A549 (cell line): ENCODE measurements around the gene CCDC66. TPM values are rescaled to one million over a fixed set of nuclear protein-coding genes. Genes with fewer than 3 reads are reported as not detected.
A peak's percentile ranks its signal among the peaks of the same experiment; 100 is the strongest.

Experiments
- ATAC-seq, 2 experiments: fragments of 200-7000 bp in 1 of 2; fragments of >200 bp in 1 of 2; cut with Nextera tagmentation in 1 of 2; cut with Tn5 transposase in 1 of 2; 3 replicates each; pipeline versions ENCODE4 v1.8.0 to v1.9.1; 2018 to 2020; ENCODE audit warnings: mild to moderate bottlenecking in 1 of 2, moderate library complexity in 1 of 2
- CTCF ChIA-PET: fragments of 300-600 bp; sonication (Branson Sonifier 250); formaldehyde crosslinking; extraction: SDS; loops from one replicate; lab custom pipeline; 2021; ENCODE audit warnings: antibody characterized with exemption, inconsistent platforms; lab: Yijun Ruan, JAX
- POLR2A ChIA-PET: fragments of 350-600 bp; formaldehyde crosslinking; extraction: SDS; loops from one replicate; lab custom pipeline; 2021; ENCODE audit warnings: antibody characterized with exemption, inconsistent platforms; lab: Yijun Ruan, JAX
- DNase-seq, 2 experiments: peaks; one replicate each; pipeline versions ENCODE4 v3.0.0 to v3.0.0-alpha.2; 2011 to 2016; ENCODE audit warnings: low read depth in 1 of 2, low spot score in 1 of 2
- FAIRE-seq: peaks from 2 replicates; lab custom pipeline; 2011; peaks lifted over from hg19 to GRCh38; lab: Jason Lieb, UNC
- H3K27ac ChIP-seq, 2 experiments: fragments of >200 bp; sonication (Bioruptor Twin); formaldehyde crosslinking; 3 replicates each; pipeline ENCODE4 v1.5.1; 2016 to 2017
- H3K4me1 ChIP-seq: fragments of >200 bp; sonication (Bioruptor Twin); formaldehyde crosslinking; 3 replicates; pipeline ENCODE4 v1.6.1; 2016
- H3K4me2 ChIP-seq: fragments of >200 bp; sonication (Bioruptor Twin); formaldehyde crosslinking; 3 replicates; pipeline ENCODE4 v1.6.1; 2016
- H3K4me3 ChIP-seq: fragments of >200 bp; sonication (Bioruptor Twin); formaldehyde crosslinking; 3 replicates; pipeline ENCODE4 v1.5.1; 2016
- H3K9me3 ChIP-seq: fragments of >200 bp; sonication (Bioruptor Twin); formaldehyde crosslinking; 3 replicates; pipeline ENCODE4 v1.6.1; 2016
- BHLHE40 ChIP-seq: IDR thresholded peaks from 2 replicates; pipeline ENCODE4 v1.6.1; 2012; ENCODE audit warnings: low read depth, low read length, inconsistent platforms
- CEBPB ChIP-seq, 2 experiments: fragments of >200 bp in 1 of 2; sonication (Bioruptor Twin) in 1 of 2; formaldehyde crosslinking in 1 of 2; IDR thresholded peaks; 2 replicates each; pipeline ENCODE4 v1.6.1; 2012 to 2016
- CHD4 ChIP-seq: fragments of 200-600 bp; sonication (generic); IDR thresholded peaks from 2 replicates; pipeline ENCODE4 v1.6.1; 2016; ENCODE audit warnings: antibody characterized with exemption, mild to moderate bottlenecking, borderline replicate concordance
- CTCF ChIP-seq: fragments of >200 bp; sonication (Bioruptor Twin); formaldehyde crosslinking; IDR thresholded peaks from 3 replicates; pipeline ENCODE4 v1.5.1; 2016
- E2F6 ChIP-seq: IDR thresholded peaks from 2 replicates; pipeline ENCODE4 v1.6.1; 2012; ENCODE audit warnings: low read depth, borderline replicate concordance
- EHF ChIP-seq: fragments of 250-450 bp; sonication (Bioruptor Pico); IDR thresholded peaks from 2 replicates; pipeline ENCODE4 v1.5.0; 2020; ENCODE audit warnings: mild to moderate bottlenecking
- EHMT2 ChIP-seq: fragments of 200-600 bp; sonication (generic); IDR thresholded peaks from 2 replicates; pipeline ENCODE4 v1.6.1; 2016; ENCODE audit warnings: antibody characterized with exemption, low read depth, mild to moderate bottlenecking, moderate library complexity
- ELK1 ChIP-seq: fragments of 150-350 bp; IDR thresholded peaks from 2 replicates; pipeline ENCODE4 v1.6.1; 2014; ENCODE audit warnings: low read depth, mild to moderate bottlenecking, low read length
- EP300 ChIP-seq, 2 experiments: fragments of >200 bp; sonication (Bioruptor Twin); formaldehyde crosslinking; IDR thresholded peaks; 2 replicates in 1 of 2; 3 replicates in 1 of 2; pipeline ENCODE4 v1.6.1; 2016 to 2017
- ESRRA ChIP-seq: fragments of 150-350 bp; IDR thresholded peaks from 2 replicates; pipeline ENCODE4 v1.6.1; 2014; ENCODE audit warnings: mild to moderate bottlenecking, low read length, borderline replicate concordance
- FOSB ChIP-seq: fragments of 250-450 bp; sonication (Bioruptor Pico); IDR thresholded peaks from 2 replicates; pipeline ENCODE4 v1.5.0; 2020; ENCODE audit warnings: mild to moderate bottlenecking, moderate library complexity
- FOSL2 ChIP-seq, 2 experiments: fragments of 450-650 bp in 1 of 2; fragments of >200 bp in 1 of 2; sonication (Bioruptor Twin) in 1 of 2; formaldehyde crosslinking; IDR thresholded peaks; 2 replicates each; pipeline versions ENCODE4 v1.5.0 to v1.6.1; 2016 to 2020; ENCODE audit warnings: mild to moderate bottlenecking in 1 of 2, moderate library complexity in 1 of 2
- HDAC2 ChIP-seq: fragments of 200-600 bp; sonication (generic); IDR thresholded peaks from 2 replicates; pipeline ENCODE4 v1.6.1; 2016
- HEYL ChIP-seq: fragments of 250-450 bp; sonication (Bioruptor Pico); IDR thresholded peaks from 2 replicates; pipeline ENCODE4 v1.8.0; 2021; ENCODE audit warnings: mild to moderate bottlenecking, moderate library complexity
- HMGXB4 ChIP-seq: fragments of 250-450 bp; sonication (Bioruptor Pico); IDR thresholded peaks from 2 replicates; pipeline ENCODE4 v1.5.0; 2021; ENCODE audit warnings: mild to moderate bottlenecking, moderate library complexity, borderline replicate concordance
- HOXB5 ChIP-seq: fragments of 250-450 bp; sonication (Bioruptor Pico); IDR thresholded peaks from 2 replicates; pipeline ENCODE4 v1.5.0; 2020; ENCODE audit warnings: mild to moderate bottlenecking, moderate library complexity
- JUN ChIP-seq, 2 experiments: fragments of >200 bp; sonication (Bioruptor Twin); formaldehyde crosslinking; IDR thresholded peaks; 2 replicates in 1 of 2; 3 replicates in 1 of 2; pipeline ENCODE4 v1.6.1; 2016 to 2017
- JUNB ChIP-seq: fragments of >200 bp; sonication (Bioruptor Twin); formaldehyde crosslinking; IDR thresholded peaks from 2 replicates; pipeline ENCODE4 v1.6.1; 2016
- KDM5A ChIP-seq: fragments of 200-600 bp; sonication (generic); IDR thresholded peaks from 2 replicates; pipeline ENCODE4 v1.6.1; 2016; ENCODE audit warnings: antibody characterized with exemption, mild to moderate bottlenecking
- MAX ChIP-seq: IDR thresholded peaks from 2 replicates; pipeline ENCODE4 v1.6.1; 2012
- PHF8 ChIP-seq: fragments of 200-600 bp; sonication (generic); IDR thresholded peaks from 2 replicates; pipeline ENCODE4 v1.6.1; 2016; ENCODE audit warnings: low read depth, mild to moderate bottlenecking, antibody characterized with exemption, moderate library complexity, borderline replicate concordance
- POLR2A ChIP-seq: IDR thresholded peaks from 2 replicates; pipeline ENCODE4 v1.6.1; 2012; ENCODE audit warnings: mild to moderate bottlenecking, low read length
- POLR2AphosphoS2 ChIP-seq: conservative IDR thresholded peaks from 2 replicates; pipeline ENCODE4 v1.6.1; 2012; ENCODE audit warnings: low read length, improper control_type of control experiment, inconsistent platforms
- RAD21 ChIP-seq, 2 experiments: fragments of >200 bp in 1 of 2; sonication (Bioruptor Twin) in 1 of 2; formaldehyde crosslinking in 1 of 2; IDR thresholded peaks in 1 of 2; conservative IDR thresholded peaks in 1 of 2; 2 replicates in 1 of 2; 3 replicates in 1 of 2; pipeline ENCODE4 v1.6.1; 2012 to 2018; ENCODE audit warnings: inconsistent platforms in 1 of 2
- SREBF2 ChIP-seq: fragments of 450-650 bp; IDR thresholded peaks from 2 replicates; pipeline ENCODE4 v1.6.1; 2014; ENCODE audit warnings: mild to moderate bottlenecking, moderate library complexity
- WGBS: methylation state at CpG from one replicate; pipeline ENCODE4 v1.1.6; 2017; ENCODE audit errors: missing lambda C conversion rate; 5-methylcytosine and 5-hydroxymethylcytosine counted together
- polyA minus RNA-seq: library from RNA; depleted of rRNA, polyadenylated mRNA; stranded (reverse); fragments of >200 nt; gene quantifications from 2 replicates; pipeline ENCODE4 v1.2.3, GENCODE V29; 2011; rRNA and poly(A)+ RNA removed
- polyA plus RNA-seq, 4 experiments: library from polyadenylated mRNA; depleted of rRNA in 3 of 4; stranded (reverse); fragments of >200 nt; fragmentation: RNase III in 1 of 4; extraction: RNeasy Plus Mini Kit Qiagen cat#74134 plus additional on column Dnase treatment in 1 of 4; gene quantifications; 2 replicates in 3 of 4; 3 replicates in 1 of 4; pipeline ENCODE4 v1.2.3, GENCODE V29; 2011 to 2017

CCDC66 gene
- 11.1 and 17.3 TPM in 2 replicates for polyA plus RNA-seq (2011; rRNA removed)
- polyA plus RNA-seq (2012; cell fraction: cytosol; rRNA removed) = 2.6 and 2.8 TPM in 2 replicates
- polyA plus RNA-seq (2012; cell fraction: nucleus; rRNA removed) = 4.8 and 6.3 TPM in 2 replicates
- polyA plus RNA-seq (2017; fragmentation: RNase III; extraction: RNeasy Plus Mini Kit Qiagen cat#74134 plus additional on column Dnase treatment) = 8.5 to 9.4 TPM (median 9.1 TPM) in 3 replicates
- 14.6 and 16.5 TPM in 2 replicates for polyA minus RNA-seq

DNA sequence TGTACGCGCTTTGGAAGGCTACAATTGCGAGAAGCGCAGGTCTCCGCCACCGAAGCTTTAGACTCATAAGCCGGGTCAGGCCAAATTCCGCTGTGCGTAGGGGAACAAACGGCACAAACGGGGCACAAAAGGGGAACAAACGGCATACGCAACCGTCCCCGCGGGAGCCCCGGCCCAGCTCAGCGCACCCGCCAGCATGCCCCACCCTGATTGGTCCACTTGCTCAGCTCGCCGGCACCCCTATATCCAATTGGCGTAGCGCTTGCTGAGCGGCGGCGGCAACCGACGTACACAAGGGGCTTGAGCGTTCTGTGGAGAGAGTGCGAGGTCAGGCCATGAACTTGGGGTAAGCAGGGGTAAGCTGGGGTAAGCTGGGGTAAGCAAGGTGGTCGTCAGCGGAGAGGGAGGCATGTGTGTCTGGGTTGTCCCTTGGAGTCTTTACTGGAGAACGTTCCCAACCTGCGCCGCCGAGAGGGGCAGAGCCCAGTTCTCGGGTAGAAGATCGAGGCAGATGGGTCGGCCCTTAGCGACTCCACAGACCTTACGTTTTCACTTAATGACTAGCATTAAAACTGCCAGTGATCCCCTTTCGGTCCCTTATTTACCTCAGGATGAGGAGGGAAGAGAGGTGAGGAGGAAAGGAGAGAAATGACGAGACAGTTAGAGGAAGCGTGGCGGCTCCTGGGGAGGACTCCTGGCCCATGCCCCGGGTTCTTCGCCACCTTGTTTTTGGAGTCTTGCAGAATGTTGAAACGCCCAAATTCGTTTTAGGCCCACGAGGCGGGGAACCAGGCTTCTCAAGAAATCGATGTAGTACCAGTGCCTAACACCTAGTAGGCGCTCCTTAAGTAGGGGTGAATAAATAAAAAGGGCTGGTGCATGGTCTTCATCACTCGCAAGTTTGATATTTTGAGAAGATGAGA is at the start of gene CCDC66:
Gene CCDC66 (plus strand): TSS at position 268 of the 923 bp plus-strand sequence. CDS start 68 bp downstream, at position 336.
- peak; percentile 99 to 100 for ATAC-seq
- Histone ChIP-seq H3K27ac (peak within 1 kb of the TSS; percentile 90), H3K4me1 (peaks cover 13% of the 10 kb centered on the region; the same call in 2 of the 3 replicates), H3K4me2 (peak within 1 kb of the TSS; percentile 96), H3K4me3 (peak within 1 kb of the TSS; percentile 93), H3K9me3 (no peaks in the 10 kb centered on the region)
- ChIA-PET CTCF (interaction anchor here (1.7 kb wide), 1 partner anchor 10 kb away, joined by 5 read pairs; no protein-coding TSS in a partner anchor), POLR2A (interaction anchor here (0.6 to 1.5 kb wide), 7 partner anchors 9 to 364 kb away, joined by 3 to 9 read pairs (median 5); no protein-coding TSS in a partner anchor)
- TF ChIP-seq BHLHE40 (no peak), POLR2AphosphoS2 (no peak), CTCF (peak; percentile 56), PHF8 (peak; percentile 73), POLR2A (peak; percentile 87), E2F6 (peak; percentile 96), RAD21 (conservative IDR thresholded peaks at IDR 0.05 in 1 of 2, IDR thresholded peaks at IDR 0.05 in 1 of 2) (0 out of 5 replicates have a peak, but pooled peaks of 1 of the 2 experiments have one; percentile 7), HOXB5 (CRISPR knock-in tag) (no peak), MAX (peak; percentile 89), JUN (IDR thresholded peaks at IDR 0.05) (peak in 1 of 2 experiments; percentile 59; a peak in 1 of 5 replicates), CHD4 (no peak)
- no peak for FAIRE-seq
- under 1% methylated on average over 38 of the region's 54 CpGs for WGBS
- peak; percentile 82 to 93 for DNase-seq

- Histone ChIP-seq H3K27ac (no peak overlapping the region), H3K4me3 (no peak overlapping the region), H3K9me3 (no peaks in the 10 kb centered on the region), H3K4me2 (no peak overlapping the region), H3K4me1 (no peaks in the 10 kb centered on the region)
- 0% methylated on average over 1 of the region's 1 CpG for WGBS
- no peak for FAIRE-seq
- POLR2A ChIA-PET = no interaction called here
- TF ChIP-seq POLR2AphosphoS2 (no peak), JUNB (no peak), ESRRA (no peak), ELK1 (no peak), EHMT2 (no peak), FOSL2 (IDR thresholded peaks at IDR 0.05) (no peak), FOSL2 (CRISPR knock-in tag; IDR thresholded peaks at IDR 0.05) (no peak), HEYL (CRISPR knock-in tag) (no peak), BHLHE40 (no peak), EP300 (IDR thresholded peaks at IDR 0.05) (no peak), KDM5A (no peak), HMGXB4 (CRISPR knock-in tag) (no peak), CEBPB (IDR thresholded peaks at IDR 0.05) (no peak), EHF (no peak), FOSB (no peak), HDAC2 (no peak), SREBF2 (no peak), JUN (IDR thresholded peaks at IDR 0.05) (no peak)
- CTCF ChIA-PET = no interaction called here
- ATAC-seq = no peak
- DNase-seq = no peak
Observed at GRCh38 chr3:56519641-56520040, 37.3 kb upstream of the CCDC66 start.
